ENCODE measurements around the gene SPAG7. TPM values are rescaled to one million over a fixed set of nuclear protein-coding genes. Genes with fewer than 3 reads are reported as not detected.
A peak's percentile ranks its signal among the peaks of the same experiment; 100 is the strongest.

Gene SPAG7
- total RNA-seq, 1 experiment from 2014 or later = 49.9 TPM

GRCh38 chr17:4997302-4998026, 29.8 kb upstream of the SPAG7 start, which contains the start of the genes INCA1 and KIF1C (continued):
- no peak for TF ChIP-seq ELF1 (IDR thresholded peaks at IDR 0.05; ENCODE audit: borderline replicate concordance, low read depth)
- no peak for TF ChIP-seq EGR1 (IDR thresholded peaks at IDR 0.05; ENCODE audit: low read depth)
- TF ChIP-seq MAX (IDR thresholded peaks at IDR 0.05) = peak; percentile 36; the same call in 1 of the 2 replicates

- Histone ChIP-seq H3K4me2 (ENCODE audit: low read length) (no peak overlapping the region), H3K4me3 (replicated peaks in 1 of 2; ENCODE audit: low read depth in 1 of 2, low read length in 2 of 2) (no peak overlapping the region), H3K27me3 (ENCODE audit: insufficient read depth, low read length) (no peaks in the 10 kb centered on the region), H3K9me2 (ENCODE audit: insufficient read depth) (no peaks in the 10 kb centered on the region), H3K9me3 (ENCODE audit: control insufficient read depth in 1 of 2, insufficient read depth in 1 of 2, low read depth in 1 of 2, low read length in 2 of 2) (no peaks in the 10 kb centered on the region), H3K9ac (ENCODE audit: low read length) (no peak overlapping the region), H3K36me3 (ENCODE audit: control insufficient read depth in 1 of 2, insufficient read depth in 2 of 2, low read length in 2 of 2) (no peaks in the 10 kb centered on the region), H3K4me1 (ENCODE audit: control insufficient read depth in 1 of 2, insufficient read depth in 2 of 2, low read length in 2 of 2) (peaks cover 9 to 15% of the 10 kb centered on the region in 2 experiments), H4K20me1 (ENCODE audit: insufficient read depth) (no peaks in the 10 kb centered on the region), H3K27ac (ENCODE audit: low read depth, low read length) (no peak overlapping the region), H2AFZ (ENCODE audit: low read depth, low read length, poor library complexity, severe bottlenecking) (no peak overlapping the region), H3K79me2 (ENCODE audit: insufficient read depth, low read length) (peaks cover 12% of the 10 kb centered on the region)
- intact Hi-C loops (cut with micrococcal nuclease) = no loop called here
- ChIA-PET RAD21 (ENCODE audit: low non-redundant PET in 1 of 2, low total read pairs in 2 of 2, uncharacterized antibody in 2 of 2, unreplicated experiment in 2 of 2) (interaction anchor here in 1 of 2 experiments (0.7 kb wide), 1 partner anchor 198 kb away, joined by 3 read pairs; no protein-coding TSS in a partner anchor), CTCF (no interaction called here), POLR2A (no interaction called here)
- ATAC-seq (no peak), DNase-seq (ENCODE audit: low read depth, low spot score) (no peak)
- no TSS peak for BruUV-seq (replicated peaks)
- TF ChIP-seq SIN3A (IDR thresholded peaks at IDR 0.05; ENCODE audit: low read depth) (no peak), CTCF (IDR thresholded peaks at IDR 0.05 in 2 of 3, conservative IDR thresholded peaks at IDR 0.05 in 1 of 3; ENCODE audit: borderline replicate concordance in 1 of 3, insufficient read depth in 1 of 3, low read depth in 2 of 3, low read length in 2 of 3) (no peak), EGR1 (IDR thresholded peaks at IDR 0.05; ENCODE audit: low read depth) (no peak), JUND (IDR thresholded peaks at IDR 0.05) (no peak), CEBPB (IDR thresholded peaks at IDR 0.05; ENCODE audit: low read depth) (no peak), ZNF274 (IDR thresholded peaks at IDR 0.05; ENCODE audit: low read depth, low read length) (no peak), RAD21 (IDR thresholded peaks at IDR 0.05; ENCODE audit: low read depth) (no peak), TCF7L2 (IDR thresholded peaks at IDR 0.05; ENCODE audit: borderline replicate concordance, extremely low read depth, insufficient read depth, insufficient read length) (no peak), SP1 (IDR thresholded peaks at IDR 0.05; ENCODE audit: low read depth) (no peak), ELF1 (IDR thresholded peaks at IDR 0.05; ENCODE audit: borderline replicate concordance, low read depth) (no peak), REST (IDR thresholded peaks at IDR 0.05; ENCODE audit: low read depth) (no peak), FOSL1 (IDR thresholded peaks at IDR 0.05; ENCODE audit: low read depth) (no peak)
Observed at GRCh38 chr17:4994081-4994595, 26.5 kb upstream of the SPAG7 start.

All from HCT116 (cell line).